Stimulated activated CD8-positive, alpha-beta memory T cell treated with anti-CD3 and anti-CD28 coated beads, Interleukin-15, amount 100 ng/mL, for 24 hours (primary cell): Measurements from ENCODE around the gene ADGRG6.

Source experiments
- DNase-seq: peaks from one replicate; pipeline ENCODE4 v3.0.0-alpha.2; 2020; ENCODE audit warnings: low read depth

The ADGRG6 gene

DNA sequence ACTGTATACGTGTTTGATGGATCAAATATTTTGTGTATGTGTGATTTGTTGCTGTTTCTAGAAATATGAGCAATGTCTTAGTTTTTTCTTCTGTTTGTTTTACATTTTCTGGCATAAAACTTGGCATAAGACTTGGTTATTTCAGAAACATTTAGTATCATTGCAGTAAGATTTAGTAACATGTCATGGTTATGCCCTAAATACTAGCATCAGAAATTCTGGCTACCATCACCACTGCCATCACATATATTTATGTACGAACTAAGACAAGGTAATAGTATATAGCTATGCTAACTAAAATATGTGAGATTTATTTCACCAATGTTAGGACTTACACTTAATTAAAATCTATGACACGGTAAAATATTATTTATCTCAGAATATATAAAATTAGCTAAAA, 10.3 kb upstream of the ADGRG6 start:
- no peak for DNase-seq

DNA sequence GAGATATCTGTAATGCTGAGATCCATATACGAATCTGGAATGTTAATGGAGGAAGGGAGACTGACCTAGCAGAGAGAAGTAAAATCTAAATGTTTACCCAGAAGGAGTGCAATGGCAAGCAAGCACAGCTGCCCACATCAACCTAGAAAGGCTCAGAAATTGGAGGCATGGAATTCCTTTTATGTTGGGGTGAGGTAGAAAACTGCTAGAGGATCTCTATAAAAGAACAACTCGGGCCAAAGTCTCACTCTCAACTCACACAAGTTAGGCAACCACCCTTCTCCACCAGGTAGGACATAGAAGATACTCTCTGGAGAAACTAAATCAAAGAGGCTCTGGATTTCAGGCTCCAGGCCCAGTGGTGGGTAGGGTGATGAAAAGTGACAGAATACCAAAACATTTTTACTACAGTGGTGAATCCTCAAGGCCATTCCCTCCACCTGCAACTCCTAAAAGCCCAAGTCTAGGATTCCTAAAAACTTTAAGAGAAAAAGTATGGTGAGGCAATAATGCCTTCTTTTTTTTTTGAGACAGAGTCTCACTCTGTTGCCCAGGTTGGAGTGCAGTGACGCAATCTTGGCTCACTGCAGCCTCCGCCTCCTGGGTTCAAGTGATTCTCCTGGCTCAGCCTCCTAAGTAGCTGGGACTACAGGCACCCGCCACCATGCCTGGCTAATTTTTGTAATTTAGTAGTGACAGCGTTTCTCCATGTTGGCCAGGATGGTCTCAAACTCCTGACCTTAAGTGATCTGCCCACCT, 9.5 kb upstream of the ADGRG6 start:
- no peak for DNase-seq

DNA sequence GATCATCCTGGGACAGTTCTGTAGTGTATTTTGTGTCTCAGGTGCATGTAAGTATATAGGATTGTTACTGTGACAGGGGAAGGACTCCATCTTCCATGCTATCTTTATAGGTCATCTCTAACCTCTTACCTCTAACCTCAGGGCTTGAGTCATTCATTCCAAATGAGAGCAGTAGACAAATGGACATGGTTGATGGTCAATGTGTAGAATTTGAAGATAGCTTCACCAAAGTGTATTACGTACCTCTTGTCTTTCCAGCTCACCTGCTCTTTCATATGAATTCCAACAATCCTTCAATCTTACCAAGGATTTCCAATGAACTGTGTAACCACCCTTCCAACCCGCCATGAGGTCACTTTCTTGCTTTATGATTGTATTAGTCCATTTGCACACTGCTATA, 8.7 kb upstream of the ADGRG6 start:
- no peak for DNase-seq

DNA sequence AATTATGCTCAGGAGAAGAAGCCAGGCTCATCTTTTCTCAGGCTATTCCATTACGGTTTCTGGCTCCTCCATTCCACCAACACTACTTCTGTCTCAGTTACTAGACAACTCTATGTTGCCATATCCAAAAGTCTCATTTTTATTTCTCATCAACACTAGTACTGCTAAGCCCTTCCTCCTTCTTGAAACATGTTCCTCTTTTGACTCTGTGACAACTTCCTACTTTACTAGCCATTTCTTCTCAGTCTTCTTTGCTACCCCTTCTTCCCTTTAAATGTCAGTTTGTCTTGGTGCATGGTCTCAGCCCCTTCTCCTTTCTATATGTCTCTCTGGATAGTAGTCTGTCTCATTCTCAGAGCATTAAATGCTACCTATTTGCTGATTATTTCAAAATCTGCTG, 7.1 kb upstream of the ADGRG6 start:
- no peak for DNase-seq

DNA sequence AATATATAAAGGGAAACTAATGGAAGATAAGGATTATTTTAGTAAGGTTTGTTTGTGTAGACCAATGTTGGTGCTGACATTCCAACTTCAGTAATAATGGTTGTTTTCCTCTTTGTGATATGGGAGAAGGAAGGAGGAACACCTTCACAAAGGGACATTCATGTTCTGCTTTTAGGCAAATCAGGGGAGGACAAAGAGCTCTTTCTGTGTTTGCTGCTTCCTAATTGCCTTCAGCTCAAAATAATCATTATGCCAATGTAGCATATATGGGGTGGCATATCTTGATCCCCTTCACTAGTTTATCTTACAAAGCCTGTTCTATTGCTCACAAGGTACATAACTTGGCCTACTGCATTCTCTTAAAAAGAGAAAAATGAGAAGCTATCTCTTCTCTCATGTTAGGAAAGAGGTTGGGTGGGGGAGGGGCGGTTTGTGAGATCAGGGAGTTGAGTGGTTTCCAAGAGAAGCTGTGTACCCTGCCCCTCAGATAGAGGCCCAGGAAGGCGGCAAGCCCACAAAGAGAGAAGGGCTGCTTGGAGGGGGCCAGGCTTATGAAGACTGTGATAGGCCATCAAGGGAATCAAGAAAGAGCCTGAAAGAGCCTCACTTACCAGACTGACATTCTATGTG, 4.7 kb upstream of the ADGRG6 start:
- no peak for DNase-seq

DNA sequence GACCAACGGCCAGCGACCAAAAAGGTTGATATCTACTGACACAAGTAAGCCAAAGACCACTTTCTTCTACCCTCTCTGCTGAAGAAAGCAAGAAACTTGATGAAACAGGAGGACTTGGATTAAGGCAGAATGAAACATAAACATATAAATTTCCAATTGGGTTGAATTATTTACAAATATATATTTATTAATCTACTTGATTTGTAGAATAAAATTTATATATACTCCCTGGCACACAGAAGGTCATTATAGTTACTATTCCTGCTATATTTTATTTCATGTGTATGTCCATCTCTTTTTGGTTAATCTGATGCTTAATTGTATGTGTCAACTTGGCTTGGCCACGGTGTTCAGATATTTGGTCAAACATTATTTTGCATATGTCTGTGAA, 4.2 kb upstream of the ADGRG6 start:
- no peak for DNase-seq

DNA sequence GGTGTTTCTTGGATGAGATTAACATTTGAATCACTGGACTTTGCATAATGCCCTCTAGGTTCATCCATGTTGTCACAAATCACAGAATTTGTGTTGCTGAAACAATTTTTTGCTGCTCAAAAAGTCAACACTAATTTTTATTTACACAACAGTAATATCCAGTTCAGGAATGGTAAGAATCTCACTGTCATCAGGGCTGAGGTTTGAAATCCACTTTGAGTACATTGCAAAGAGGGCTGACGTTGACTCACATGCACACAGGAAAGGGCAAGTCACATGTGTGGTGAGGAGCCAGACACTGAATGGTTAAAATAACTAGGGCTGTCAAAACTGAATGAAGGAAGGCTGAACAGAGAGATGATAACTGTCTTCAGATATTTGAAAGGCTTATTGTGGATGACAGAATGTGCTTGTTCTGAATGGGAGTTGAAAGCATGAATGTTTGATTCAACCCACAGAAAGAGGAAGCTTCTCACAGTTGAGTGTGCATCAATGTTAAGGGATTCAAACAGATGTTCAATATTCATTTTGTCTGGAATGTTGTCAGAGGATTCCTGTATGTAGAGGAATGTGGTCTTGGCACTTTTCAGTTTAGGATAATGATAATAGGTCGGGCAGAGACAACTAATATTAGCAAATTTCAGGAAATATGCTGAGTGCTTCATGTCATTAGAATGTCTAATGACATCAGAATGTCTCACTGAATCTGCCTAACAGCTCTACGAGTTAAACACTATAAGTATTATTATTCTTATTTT, 3.6 kb upstream of the ADGRG6 start:
- DNase-seq, result no peak

DNA sequence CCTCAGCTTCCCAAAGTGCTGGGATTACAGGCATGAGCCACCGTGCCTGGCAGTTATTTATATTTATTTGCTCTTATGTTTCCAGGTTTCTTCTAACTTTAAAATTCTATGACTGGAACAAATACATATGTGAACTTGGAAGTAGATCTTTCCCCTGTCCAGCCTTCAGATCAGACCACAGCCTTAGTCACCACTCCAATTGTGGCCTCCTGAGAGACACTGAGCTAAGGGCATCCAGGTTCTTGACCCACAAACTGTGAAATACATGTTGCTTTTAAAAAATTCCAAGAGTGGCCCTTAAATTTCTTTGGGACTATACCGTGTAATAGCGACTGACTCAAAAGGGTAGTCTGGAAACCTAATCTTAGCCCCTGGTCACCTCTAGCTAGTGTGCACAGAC, 1.5 kb upstream of the ADGRG6 start:
- no peak for DNase-seq

DNA sequence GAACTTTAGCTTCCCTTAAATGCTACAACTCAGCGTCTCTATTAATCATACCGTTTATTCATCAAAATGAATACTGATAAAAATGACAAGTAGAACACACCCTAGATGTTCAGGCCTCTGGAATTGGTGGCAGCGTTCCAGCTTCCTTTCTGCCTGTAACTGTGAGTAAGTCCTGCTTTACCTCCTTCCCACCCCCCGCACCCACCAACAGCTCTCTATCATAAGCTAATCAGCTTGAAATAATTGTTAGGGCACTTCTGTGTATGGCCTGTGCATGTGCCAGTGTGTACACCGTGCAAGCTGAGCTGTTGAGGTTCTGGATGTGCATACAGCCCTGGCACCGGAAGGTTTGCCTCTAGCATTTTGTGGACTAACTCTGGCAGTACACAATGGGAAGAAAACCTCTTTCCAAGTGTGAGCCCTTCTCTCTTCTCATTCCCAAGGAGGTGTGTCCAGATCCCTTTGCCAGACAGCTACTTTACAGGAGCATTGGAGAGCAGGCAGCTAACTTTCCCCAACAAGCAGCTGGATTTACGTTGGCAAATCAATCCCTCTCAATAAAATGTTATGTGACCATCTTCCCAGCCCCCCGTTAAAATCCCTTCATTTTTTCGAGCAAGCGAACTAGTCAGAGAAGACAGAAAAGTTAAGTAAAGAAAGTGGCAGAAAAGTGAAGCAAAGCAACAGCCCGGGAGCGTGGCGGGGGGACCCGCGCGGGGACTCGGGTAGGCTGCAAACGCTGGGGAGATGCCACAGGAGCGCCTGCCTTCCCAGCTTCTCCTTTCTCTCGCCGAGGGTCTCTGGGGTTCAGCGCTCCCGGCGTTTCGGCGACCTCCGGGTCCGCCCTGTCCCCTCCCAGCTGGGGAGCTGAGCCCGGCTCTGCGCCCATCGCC, 803 bp upstream of the ADGRG6 start:
- no peak for DNase-seq

DNA sequence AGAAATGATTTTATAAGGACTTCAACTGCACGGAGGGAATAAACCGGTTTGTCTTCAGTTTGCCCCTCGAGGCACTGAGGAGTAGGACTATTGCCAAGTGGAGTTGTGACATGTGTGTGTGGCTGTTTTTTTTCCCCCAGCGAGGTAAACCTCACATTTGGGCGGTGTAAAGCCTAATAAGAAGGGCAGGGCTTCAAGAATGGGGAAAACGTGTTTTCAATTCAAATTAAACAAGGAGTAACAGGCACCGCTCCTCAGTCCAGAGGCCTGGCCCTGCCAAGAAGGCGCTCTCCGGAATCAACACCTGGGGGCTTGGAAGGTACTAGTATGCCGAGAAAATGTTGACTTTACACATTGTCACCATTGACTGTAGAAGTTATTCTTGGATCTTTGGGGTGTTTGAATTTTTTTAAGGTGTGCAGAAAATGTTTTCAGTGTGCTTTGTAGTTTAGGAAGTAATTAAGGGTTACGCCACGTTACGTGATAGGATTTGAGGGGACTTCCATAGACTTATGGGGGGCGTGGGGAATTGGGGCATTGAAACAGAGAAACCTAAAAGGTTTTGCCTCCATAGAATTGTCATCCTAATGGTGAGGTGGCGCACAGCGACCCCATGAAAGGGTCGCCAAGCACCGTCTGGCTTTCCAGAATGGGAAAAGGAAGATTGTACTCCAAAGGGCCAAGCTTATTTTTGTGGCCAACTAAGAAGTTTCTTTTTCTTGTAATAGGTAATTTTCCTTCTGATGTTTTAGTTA, 791 bp downstream of the ADGRG6 start:
- DNase-seq, result no peak

DNA sequence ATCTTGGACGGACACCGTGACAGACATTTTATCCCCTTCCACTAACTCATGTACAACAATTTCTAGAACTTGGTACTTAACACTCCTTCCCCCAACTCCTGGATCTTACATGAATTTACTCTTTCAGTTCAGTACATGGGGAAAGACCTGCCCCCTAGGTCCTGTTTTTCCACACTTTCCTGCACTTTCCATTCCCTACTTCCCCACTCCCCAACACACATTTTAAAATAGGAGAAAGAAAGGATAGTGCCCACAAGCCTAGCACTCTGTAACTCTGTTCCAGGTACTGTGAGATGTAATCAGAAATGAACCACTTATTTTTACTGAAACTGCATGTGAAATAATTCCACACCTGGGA, 1.3 kb downstream of the ADGRG6 start:
- no peak for DNase-seq

DNA sequence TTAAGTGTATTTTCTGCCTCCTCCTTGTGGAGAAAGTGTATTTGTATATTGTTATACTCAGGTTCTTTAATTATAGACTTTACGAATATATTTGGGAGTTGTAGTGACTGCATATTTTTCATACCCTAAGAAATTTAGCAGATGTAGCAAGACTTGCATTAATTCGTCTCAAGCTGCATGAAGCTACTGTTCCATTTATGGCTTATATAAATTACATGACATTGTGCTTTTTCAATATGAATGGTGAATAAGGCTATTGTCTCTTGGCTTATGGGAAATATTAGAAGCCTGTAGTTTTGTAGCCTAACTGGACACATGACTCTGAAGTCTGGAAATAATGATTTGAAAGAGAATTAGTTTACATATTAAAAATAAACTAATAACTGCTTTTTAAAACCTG, 2.4 kb downstream of the ADGRG6 start:
- no peak for DNase-seq

DNA sequence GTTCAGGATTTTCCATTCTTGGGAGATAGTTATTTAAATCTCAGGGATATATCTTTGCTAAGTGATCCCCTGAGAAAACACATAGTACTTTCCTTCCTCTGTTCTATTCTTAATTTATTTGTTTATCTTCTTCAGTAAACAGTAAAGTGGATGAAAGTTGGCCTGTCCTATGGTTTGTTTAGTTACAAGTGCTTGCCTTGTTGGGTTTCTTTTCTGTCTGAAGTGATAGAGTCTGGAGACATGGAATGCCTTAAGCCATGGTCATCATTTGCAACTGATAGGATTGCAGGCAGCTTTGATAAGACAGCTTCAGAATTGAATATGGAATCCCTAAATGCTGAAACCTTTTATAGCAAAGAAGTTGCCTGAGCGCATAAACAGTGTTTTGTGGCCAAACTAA, 4.9 kb downstream of the ADGRG6 start:
- no peak for DNase-seq

DNA sequence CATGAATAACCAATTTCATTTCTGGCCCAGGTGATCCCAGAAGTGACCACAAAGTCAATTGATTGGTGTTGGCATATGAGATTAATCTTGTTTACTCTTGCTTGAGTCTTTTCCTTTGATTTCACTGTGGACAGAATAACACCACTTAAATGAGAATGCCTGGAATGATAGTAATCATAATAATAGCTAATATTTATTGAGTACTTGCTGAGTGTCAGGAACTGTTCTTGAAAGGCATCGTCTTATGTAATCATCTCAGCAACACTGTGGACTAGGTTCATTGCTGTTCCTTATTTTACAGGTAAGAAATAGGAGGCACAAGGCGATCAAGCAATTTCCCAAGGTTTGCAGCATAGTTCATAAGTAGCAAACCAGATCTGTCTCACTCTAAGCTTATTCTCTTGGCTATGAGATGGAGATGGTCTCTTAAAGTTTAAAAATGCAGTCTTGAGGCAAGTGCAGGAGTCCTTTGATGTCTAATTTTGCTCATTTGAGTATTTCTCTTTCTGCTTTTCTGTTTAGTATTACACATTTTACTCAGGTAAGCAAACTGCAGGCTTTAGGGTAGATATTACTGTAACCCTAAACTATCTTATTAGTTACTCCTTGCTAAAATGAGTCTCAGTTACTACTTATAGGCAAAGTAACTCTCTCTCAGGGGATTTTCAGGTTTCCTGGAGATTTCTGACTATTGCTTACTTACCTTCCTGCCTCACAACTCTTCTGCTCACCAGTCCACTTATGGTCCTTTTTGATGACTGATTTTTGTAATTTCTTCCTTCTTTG, 6.3 kb downstream of the ADGRG6 start:
- DNase-seq, result no peak

DNA sequence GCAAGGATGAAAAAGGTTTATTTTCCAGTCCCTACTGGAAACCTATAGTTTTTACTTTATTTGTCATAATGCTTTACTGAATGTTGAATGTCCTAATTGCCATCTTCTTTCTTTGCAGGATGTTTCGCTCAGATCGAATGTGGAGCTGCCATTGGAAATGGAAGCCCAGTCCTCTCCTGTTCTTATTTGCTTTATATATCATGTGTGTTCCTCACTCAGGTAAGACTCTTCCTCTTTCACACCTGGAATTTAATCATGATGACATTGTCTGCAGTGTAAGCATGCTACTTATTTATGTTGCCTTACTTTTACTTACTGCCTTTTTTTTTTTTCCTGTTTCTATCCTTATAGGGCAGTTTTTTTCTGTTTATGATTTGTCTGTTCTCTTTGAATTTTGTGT, 7.6 kb downstream of the ADGRG6 start:
- DNase-seq, result no peak

DNA sequence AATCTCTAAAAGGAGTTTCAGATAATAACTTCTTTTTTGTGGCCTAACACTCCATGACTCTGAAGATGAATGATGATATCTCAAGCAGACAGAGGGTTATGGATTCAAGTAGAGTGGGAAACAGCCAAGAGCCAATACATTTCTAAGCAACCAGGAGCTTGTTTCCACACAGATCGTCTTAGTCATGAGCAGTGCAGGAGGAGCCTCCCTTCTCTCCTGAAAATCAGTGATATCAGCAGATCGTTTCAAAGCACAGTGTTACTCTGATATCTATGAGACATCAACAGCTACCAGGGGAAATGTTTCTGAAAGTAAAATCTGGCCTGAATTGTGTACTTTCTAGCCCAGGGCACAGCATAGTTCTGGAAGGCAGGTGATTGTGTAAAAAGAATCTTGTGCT, 11.5 kb downstream of the ADGRG6 start:
- no peak for DNase-seq

DNA sequence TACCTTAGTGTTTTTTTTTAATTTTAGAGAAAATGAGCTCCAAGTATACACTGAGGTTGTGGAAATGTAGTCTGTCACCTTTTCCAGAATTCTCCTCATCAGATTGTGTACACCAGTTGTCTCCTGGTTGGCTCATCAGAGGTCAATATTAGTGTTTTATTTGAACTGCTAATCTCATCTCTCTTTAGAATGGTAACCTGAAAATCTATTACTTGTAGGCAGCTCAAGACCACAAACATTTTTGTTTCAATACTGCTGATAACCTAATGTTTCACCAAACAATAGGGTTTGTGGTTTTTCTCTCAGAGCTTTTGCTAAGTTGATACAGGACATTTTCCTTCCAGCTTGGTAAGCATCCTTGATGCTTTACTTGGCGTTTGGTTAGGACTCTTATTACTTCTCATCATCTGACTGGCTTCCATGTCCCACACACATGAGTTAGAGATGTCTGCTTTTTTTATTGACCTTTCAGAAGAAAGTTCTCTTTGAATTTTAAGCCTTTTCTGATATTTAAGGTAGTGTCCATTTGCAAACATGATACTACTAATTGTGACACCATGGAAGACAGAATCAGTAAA, 15.1 kb downstream of the ADGRG6 start:
- DNase-seq, result no peak

DNA sequence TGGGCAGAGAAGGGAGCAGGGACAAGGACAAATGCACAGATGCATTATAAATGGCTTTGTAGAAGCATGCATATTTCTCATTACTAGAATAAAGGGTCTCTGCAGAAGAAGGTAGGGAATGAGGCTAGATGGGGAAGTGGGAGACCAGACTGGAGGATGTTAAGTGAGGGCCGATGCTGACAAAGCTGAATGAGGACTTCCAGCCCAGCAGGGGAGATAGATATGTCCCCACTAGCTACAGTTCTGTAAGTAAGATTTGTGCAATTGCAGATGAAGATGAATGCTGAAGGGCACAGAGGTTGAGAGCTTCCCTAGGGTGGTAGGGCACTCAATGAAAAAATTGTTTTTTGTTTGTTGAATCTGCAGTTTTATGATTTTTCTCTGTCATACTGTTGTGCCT, 16.9 kb downstream of the ADGRG6 start:
- DNase-seq, result no peak

DNA sequence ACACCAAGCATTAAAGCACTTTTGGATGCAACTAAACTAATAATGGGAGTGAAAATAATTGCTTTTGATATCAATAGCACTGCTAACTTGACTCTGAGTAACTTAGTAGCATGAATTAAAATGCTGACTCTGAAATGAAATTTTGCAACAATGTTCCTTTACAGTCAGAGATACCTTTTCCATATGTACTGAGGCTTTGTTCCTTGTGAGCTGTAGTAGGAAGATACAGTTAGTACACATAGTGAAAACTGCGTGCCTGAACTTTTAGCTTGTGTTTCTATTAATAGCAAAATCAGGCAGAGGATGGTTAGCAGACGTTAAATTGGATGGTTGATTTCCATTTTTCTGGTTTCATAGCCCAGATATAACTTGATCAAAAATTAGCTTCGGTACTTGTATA, 18.6 kb downstream of the ADGRG6 start:
- DNase-seq, result no peak

DNA sequence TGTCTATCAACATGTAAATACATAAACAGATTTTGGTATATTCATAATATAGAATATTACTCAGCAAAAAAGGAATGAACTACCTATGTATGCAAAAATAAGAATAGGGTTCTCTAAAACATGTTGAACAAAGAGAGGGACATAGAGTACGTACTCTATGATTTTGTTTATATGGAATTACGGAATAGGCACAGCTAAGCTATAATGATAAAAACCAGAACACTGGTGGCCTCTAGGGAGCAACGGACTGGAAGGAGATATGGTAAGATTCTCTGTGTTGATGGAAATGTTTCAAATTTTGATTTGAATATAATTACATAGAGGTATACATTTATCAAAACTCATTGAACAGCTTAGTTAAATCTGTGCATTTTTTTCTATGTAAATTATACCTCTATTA, 19.6 kb downstream of the ADGRG6 start:
- DNase-seq, result no peak

DNA sequence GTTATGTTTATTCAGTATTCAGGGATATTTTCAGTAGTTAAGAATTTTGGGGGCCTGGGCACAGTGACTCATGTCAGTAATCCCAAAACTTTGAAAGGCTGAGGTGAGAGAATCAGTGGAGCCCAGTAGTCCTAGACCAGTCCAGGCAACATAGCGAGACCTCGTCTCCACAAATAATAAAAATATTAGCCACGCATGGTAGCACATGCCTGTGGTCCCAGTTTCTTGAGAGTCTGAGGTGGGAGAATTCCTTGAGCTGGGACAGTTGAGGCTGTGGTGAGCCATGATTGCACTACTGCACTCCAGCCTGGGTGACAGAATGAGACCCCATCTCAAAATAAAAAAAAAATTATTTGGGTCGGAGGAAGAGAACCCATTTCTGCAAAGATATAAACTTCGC, 20.3 kb downstream of the ADGRG6 start:
- DNase-seq, result no peak
